A549 treated with AZD2906 at 1 μM for 4 hours (cell line): ENCODE results near the gene ZMAT5. TPM values are rescaled to one million over a fixed set of nuclear protein-coding genes. Genes with fewer than 3 reads are reported as not detected.

ENCODE experiments used
- total RNA-seq: library from RNA; stranded (reverse); fragments of 200-300 nt; extraction: Qiagen RNA extraction; gene quantifications from 5 replicates; pipeline ENCODE4 v1.2.3, GENCODE V29; 2022

Gene ZMAT5
- total RNA-seq = 13.4 to 20.1 TPM (median 19.1 TPM) in 5 replicates

GRCh38 chr22:29766632-29767170 is at the start of gene ZMAT5:
ZMAT5 (minus strand) TSS chr22:29767007; CDS start chr22:29748544, 18,463 bp downstream.

GRCh38 chr22:29767171-29768051 is 604 bp upstream of the ZMAT5 start, which contains the start of gene UQCR10:
UQCR10 (plus strand) TSS chr22:29767369; CDS start chr22:29767399, 30 bp downstream.

GRCh38 chr22:29719899-29720645 is 46.7 kb downstream of the ZMAT5 start, which contains the start of gene CABP7:
CABP7 (plus strand) TSS chr22:29720003; CDS start chr22:29720425, 422 bp downstream.

Other genes starting within 250 kb of the ZMAT5 start
- 28.8 to 34.4 TPM (median 31.5 TPM) in 5 replicates for gene THOC5, start 213.2 kb downstream of the ZMAT5 start, total RNA-seq
- 56.0 to 63.3 TPM (median 61.2 TPM) in 5 replicates for gene NIPSNAP1, start 185.9 kb downstream of the ZMAT5 start, total RNA-seq
- gene NF2, start 163.4 kb downstream of the ZMAT5 start, total RNA-seq = 11.1 to 14.6 TPM (median 11.4 TPM) in 5 replicates
- 0.08 to 0.20 TPM (median 0.17 TPM) in 5 replicates for gene CABP7, start 47.0 kb downstream of the ZMAT5 start, total RNA-seq
- 113 to 127 TPM (median 116 TPM) in 5 replicates for gene UQCR10, start 362 bp upstream of the ZMAT5 start, total RNA-seq
- 25.7 to 32.5 TPM (median 27.8 TPM) in 5 replicates for gene ASCC2, start 71.3 kb upstream of the ZMAT5 start, total RNA-seq
- gene MTMR3, start 116.2 kb upstream of the ZMAT5 start, total RNA-seq = 7.7 to 9.3 TPM (median 8.6 TPM) in 5 replicates